Activated T-cell treated with anti-CD3 and anti-CD28 coated beads for 24 hours (primary cell): ENCODE results near the gene CXCR2.
A peak's percentile ranks its signal among the peaks of the same experiment; 100 is the strongest.

ENCODE experiments used
- DNase-seq: peaks from one replicate; pipeline ENCODE4 v3.0.0-alpha.2; 2020; ENCODE audit warnings: low read depth

CXCR2 gene

DNA sequence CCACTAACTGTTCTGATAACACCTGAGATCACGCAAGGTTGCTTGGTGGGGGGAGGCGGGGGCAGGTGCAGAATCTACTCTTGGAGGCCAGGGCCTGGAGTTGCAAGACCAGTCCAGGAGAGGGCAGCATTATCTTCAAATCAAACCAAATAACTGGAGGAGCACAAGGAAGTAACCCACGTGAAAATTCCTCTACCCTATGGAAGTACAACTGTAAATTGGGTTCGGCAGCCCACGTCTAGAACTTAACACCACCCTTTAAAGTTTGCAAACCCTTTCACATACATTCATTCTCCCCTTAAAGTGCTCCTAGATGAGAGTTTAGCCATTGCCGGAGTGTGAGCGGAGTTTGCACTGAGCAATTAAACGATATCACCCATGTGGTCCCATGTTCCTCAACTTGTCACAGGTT, 60.5 kb downstream of the CXCR2 start:
- peak; percentile 59 for DNase-seq
